Upper lobe of left lung (tissue), 6 donors: ENCODE measurements around the gene CENPP. TPM values are rescaled to one million over a fixed set of nuclear protein-coding genes. Genes with fewer than 3 reads are reported as not detected.

ENCODE experiments used
- ATAC-seq, 2 donors: fragments of 200-7000 bp; cut with Tn5 transposase; one replicate each; pipeline ENCODE4 v1.9.1; 2022; ENCODE audit warnings: mild to moderate bottlenecking in 2 of 2, moderate library complexity in 2 of 2; ENCODE audit not compliant: low FRiP score in 2 of 2
- DNase-seq, 2 donors: peaks; one replicate each; pipeline ENCODE4 v3.0.0-alpha.2; 2019 to 2020
- H3K27ac ChIP-seq, 4 donors: fragments of 200-600 bp; sonication (generic); one replicate each; pipeline ENCODE4 v1.5.1; 2016 to 2019
- H3K27me3 ChIP-seq, 4 donors: fragments of 200-600 bp; sonication (generic); one replicate each; pipeline ENCODE4 v1.5.1; 2017 to 2019
- H3K36me3 ChIP-seq, 4 donors: fragments of 200-600 bp; sonication (generic); one replicate each; pipeline ENCODE4 v1.5.1; 2016 to 2019
- H3K4me1 ChIP-seq, 4 donors: fragments of 200-600 bp; sonication (generic); one replicate each; pipeline ENCODE4 v1.5.1; 2018 to 2019
- H3K4me3 ChIP-seq, 4 donors: fragments of 200-600 bp; sonication (generic); one replicate each; pipeline ENCODE4 v1.5.1; 2017 to 2019; ENCODE audit warnings: mild to moderate bottlenecking in 2 of 4, moderate library complexity in 1 of 4
- H3K9me3 ChIP-seq, 4 donors: fragments of 200-600 bp; sonication (generic); one replicate each; pipeline ENCODE4 v1.5.1; 2018 to 2019
- CTCF ChIP-seq, 6 experiments: fragments of 450-650 bp in 4 of 6; fragments of 200-600 bp in 2 of 6; sonication (generic) in 2 of 6; IDR thresholded peaks; one replicate each; pipeline ENCODE4 v1.5.1; 2016 to 2019; ENCODE audit warnings: antibody characterized with exemption in 6 of 6
- EP300 ChIP-seq, 4 donors: sonication (generic); formaldehyde crosslinking; IDR thresholded peaks; one replicate each; pipeline ENCODE4 v1.5.1; 2017; ENCODE audit warnings: antibody characterized with exemption in 4 of 4, control low read depth in 2 of 4
- POLR2A ChIP-seq, 4 donors: fragments of 450-650 bp; IDR thresholded peaks; one replicate each; pipeline ENCODE4 v1.5.1; 2016 to 2017; ENCODE audit warnings: antibody characterized with exemption in 4 of 4, mild to moderate bottlenecking in 2 of 4
- POLR2AphosphoS5 ChIP-seq, 2 donors: sonication (generic); formaldehyde crosslinking; IDR thresholded peaks; one replicate each; pipeline ENCODE4 v1.5.1; 2017; ENCODE audit warnings: antibody characterized with exemption in 2 of 2
- WGBS, 2 donors: methylation state at CpG; one replicate each; pipeline ENCODE4 v1.1.5; 2017 to 2018; 5-methylcytosine and 5-hydroxymethylcytosine counted together
- total RNA-seq, 6 donors: library from RNA; depleted of rRNA in 4 of 6; stranded (reverse); fragments of >200 nt in 4 of 6; gene quantifications; one replicate each; pipeline versions ENCODE4 v1.1.0 to v1.2.1, GENCODE V29; 2016 to 2021
- donor health status: DM: no; HTN: no; CAD: no; lungs with moderate emphysema.
- donor health status: DM: no; HTN: yes; CAD: no; lungs with severe emphysema.

Gene CENPP
- total RNA-seq, 6 donors from 2014 or later: 2.9 to 17.8 (median 4.9) TPM

GRCh38 chr9:92508018-92508820, 182.5 kb downstream of the CENPP start:
- Histone ChIP-seq H3K9me3 (no peaks in the 10 kb centered on the region), H3K27ac (peak overlapping the region; percentile 36 to 73 (median 56)), H3K4me3 (no peak overlapping the region), H3K27me3 (no peaks in the 10 kb centered on the region), H3K4me1 (peaks cover 0 to 10% (median 4%) of the 10 kb centered on the region in 4 donors), H3K36me3 (no peaks in the 10 kb centered on the region)
- 58 to 67% methylated on average over 9 to 10 of the region's 10 CpGs for WGBS, 2 donors
- TF ChIP-seq POLR2A (IDR thresholded peaks at IDR 0.05): no peak
- ATAC-seq (no peak), DNase-seq (peak in 1 of 2 donors; percentile 43)

DNA sequence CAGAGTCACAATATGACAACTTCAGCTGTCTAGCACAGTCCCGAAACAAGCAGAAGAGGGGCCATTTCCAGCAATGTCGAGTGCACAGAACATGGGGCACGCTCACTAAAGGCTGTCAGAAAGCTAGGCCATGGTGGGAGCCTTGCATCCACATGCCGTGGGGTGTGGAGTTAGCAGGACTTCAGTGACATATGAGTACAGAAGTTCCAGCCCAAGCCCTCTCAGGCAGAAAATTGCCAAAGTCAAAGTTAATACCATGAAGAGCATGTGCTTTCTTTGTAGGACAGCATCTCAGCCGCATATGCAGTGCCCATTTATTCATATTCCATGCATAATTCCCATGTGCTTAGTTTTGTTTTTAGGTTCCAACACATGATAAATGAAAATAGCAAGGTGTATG, 183.3 kb downstream of the CENPP start:
- ATAC-seq: no peak
- Histone ChIP-seq H3K4me3 (no peak overlapping the region), H3K36me3 (no peaks in the 10 kb centered on the region), H3K9me3 (no peaks in the 10 kb centered on the region), H3K4me1 (peaks cover 0 to 10% (median 4%) of the 10 kb centered on the region in 4 donors), H3K27me3 (no peaks in the 10 kb centered on the region), H3K27ac (no peak overlapping the region)
- 98% methylated on average over 5 of the region's 5 CpGs for WGBS, 2 donors
- DNase-seq: no peak
- TF ChIP-seq CTCF (IDR thresholded peaks at IDR 0.05) (no peak), POLR2AphosphoS5 (IDR thresholded peaks at IDR 0.05) (no peak), POLR2A (IDR thresholded peaks at IDR 0.05) (no peak), EP300 (IDR thresholded peaks at IDR 0.05) (no peak)

DNA sequence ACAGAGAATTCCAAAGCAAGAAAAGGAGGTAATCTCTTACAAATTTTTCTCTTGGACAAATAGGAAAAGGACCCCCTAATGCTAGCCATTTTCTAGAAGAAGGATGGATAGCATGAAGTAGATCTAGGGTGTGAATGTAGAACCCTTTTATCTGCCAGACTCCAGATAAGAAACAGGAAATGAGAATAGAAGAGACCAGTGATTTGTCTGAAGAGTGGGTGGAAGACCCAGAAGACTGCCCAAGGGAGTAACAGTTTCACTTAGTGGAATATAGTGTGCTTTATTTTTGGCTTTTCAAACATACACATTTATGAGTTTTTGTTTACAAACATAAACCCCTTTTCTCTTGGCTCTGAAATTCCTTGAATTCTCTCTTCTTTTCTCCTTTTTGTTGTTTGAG, 185.0 kb downstream of the CENPP start:
- H3K27ac ChIP-seq: no peak overlapping the region

DNA sequence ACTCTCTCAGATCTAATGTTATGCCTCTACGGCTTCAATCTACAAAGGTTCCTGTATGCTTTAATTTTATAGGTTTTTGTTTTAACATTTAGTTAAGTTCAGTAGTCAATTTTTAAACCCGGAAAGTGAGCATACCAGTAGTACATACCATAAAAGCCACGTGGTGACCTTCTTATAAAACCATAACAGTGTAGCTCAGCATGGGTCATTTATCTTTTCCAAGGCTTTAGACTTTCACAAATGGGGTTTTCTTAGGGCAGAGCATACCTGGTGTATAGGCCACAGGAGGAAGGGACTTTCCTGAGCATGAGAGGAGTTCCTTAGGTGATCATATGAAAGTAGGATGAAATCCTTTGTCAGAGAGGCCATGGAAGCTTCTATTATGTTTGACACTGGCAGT, 186.9 kb downstream of the CENPP start:
- TF ChIP-seq POLR2A (IDR thresholded peaks at IDR 0.05) (no peak), POLR2AphosphoS5 (IDR thresholded peaks at IDR 0.05) (no peak), CTCF (IDR thresholded peaks at IDR 0.05) (no peak), EP300 (IDR thresholded peaks at IDR 0.05) (no peak)
- peaks cover 0 to 2% (median 2%) of the 10 kb centered on the region in 4 donors for H3K4me1 ChIP-seq

More for the DNA sequence above, 185.0 kb downstream of the CENPP start:
- Histone ChIP-seq H3K4me3 (no peak overlapping the region), H3K36me3 (no peaks in the 10 kb centered on the region), H3K9me3 (no peaks in the 10 kb centered on the region), H3K27me3 (no peaks in the 10 kb centered on the region), H3K4me1 (peaks cover 0 to 10% (median 4%) of the 10 kb centered on the region in 4 donors)
- ATAC-seq (no peak), DNase-seq (no peak)
- no peak for TF ChIP-seq EP300 (IDR thresholded peaks at IDR 0.05)
- TF ChIP-seq POLR2AphosphoS5 (IDR thresholded peaks at IDR 0.05): no peak
- no peak for TF ChIP-seq POLR2A (IDR thresholded peaks at IDR 0.05)
- TF ChIP-seq CTCF (IDR thresholded peaks at IDR 0.05): no peak

GRCh38 chr9:92513349-92513748, 187.6 kb downstream of the CENPP start:
- H3K4me3 ChIP-seq: no peak overlapping the region
- WGBS, 2 donors: 72 to 73% methylated on average over 3 of the region's 3 CpGs
- no peaks in the 10 kb centered on the region for H3K9me3 ChIP-seq
- no peaks in the 10 kb centered on the region for H3K27me3 ChIP-seq
- peaks cover 0 to 2% (median under 1%) of the 10 kb centered on the region in 4 donors for H3K4me1 ChIP-seq
- no peaks in the 10 kb centered on the region for H3K36me3 ChIP-seq
- no peak overlapping the region for H3K27ac ChIP-seq
- ATAC-seq: no peak
- DNase-seq: no peak
- TF ChIP-seq POLR2AphosphoS5 (IDR thresholded peaks at IDR 0.05) (no peak), CTCF (IDR thresholded peaks at IDR 0.05) (no peak), POLR2A (IDR thresholded peaks at IDR 0.05) (no peak), EP300 (IDR thresholded peaks at IDR 0.05) (no peak)

More for the DNA sequence above, 186.9 kb downstream of the CENPP start:
- Histone ChIP-seq H3K4me3 (no peak overlapping the region), H3K27ac (no peak overlapping the region), H3K27me3 (no peaks in the 10 kb centered on the region), H3K36me3 (no peaks in the 10 kb centered on the region), H3K9me3 (no peaks in the 10 kb centered on the region)
- ATAC-seq (no peak), DNase-seq (no peak)
- WGBS, 2 donors: 62 to 84% methylated on average over 3 of the region's 3 CpGs
